ENCODE results near the gene PXMP4. TPM values are rescaled to one million over a fixed set of nuclear protein-coding genes. Genes with fewer than 3 reads are reported as not detected.

The PXMP4 gene
- total and polyA plus RNA-seq, 9 of the 15 experiments (the other 6 are each of a cell fraction or from before 2014, with no cell fraction given) = 4.8 to 29.1 (median 6.8) TPM

GRCh38 chr20:33689973-33690372 lies 30.1 kb downstream of the PXMP4 start (continued):
- TF ChIP-seq ZNF444 (CRISPR knock-in tag; IDR thresholded peaks at IDR 0.05) (no peak), TEAD2 (tag; IDR thresholded peaks at IDR 0.05) (no peak), CBX1 (IDR thresholded peaks at IDR 0.05; ENCODE audit: low read depth) (no peak), SMARCE1 (IDR thresholded peaks at IDR 0.05) (peak; percentile 97), FOXA1 (IDR thresholded peaks at IDR 0.05; ENCODE audit: borderline replicate concordance) (no peak), SRF (CRISPR knock-in tag; IDR thresholded peaks at IDR 0.05) (no peak), GABPB1 (CRISPR knock-in tag; IDR thresholded peaks at IDR 0.05) (no peak), ZNF639 (CRISPR knock-in tag; conservative IDR thresholded peaks at IDR 0.05 in 1 of 2, IDR thresholded peaks at IDR 0.05 in 1 of 2) (peak in 1 of 2 experiments; percentile 74; a peak in 2 of 4 replicates), ARID2 (IDR thresholded peaks at IDR 0.05) (no peak), ATF6 (CRISPR knock-in tag; IDR thresholded peaks at IDR 0.05) (no peak), PRPF4 (IDR thresholded peaks at IDR 0.05; ENCODE audit: insufficient read depth, low read depth, low read length, poor library complexity, severe bottlenecking) (no peak), SAFB (IDR thresholded peaks at IDR 0.05; ENCODE audit: borderline replicate concordance, low read depth, low read length) (no peak), RBM34 (IDR thresholded peaks at IDR 0.05; ENCODE audit: borderline replicate concordance, insufficient read depth, low read length) (no peak), NCOA1 (IDR thresholded peaks at IDR 0.05; ENCODE audit: low read depth) (peak; percentile 63; the same call in 1 of the 2 replicates), THRB (CRISPR knock-in tag; conservative IDR thresholded peaks at IDR 0.05) (no peak), BCLAF1 (IDR thresholded peaks at IDR 0.05; ENCODE audit: borderline replicate concordance in 1 of 2, control insufficient read depth in 1 of 2, low read depth in 2 of 2, low read length in 1 of 2) (no peak), ZNF316 (IDR thresholded peaks at IDR 0.05) (no peak), ZNF24 (IDR thresholded peaks at IDR 0.05) (no peak), SMARCA4 (IDR thresholded peaks at IDR 0.05) (peak; percentile 97), FOXJ2 (tag; IDR thresholded peaks at IDR 0.05) (no peak)
